GM18505 (cell line): Measurements from ENCODE around the gene SLC25A18.
A peak's percentile ranks its signal among the peaks of the same experiment; 100 is the strongest.

ENCODE experiments used
- ATAC-seq: cut with Tn5 transposase; IDR thresholded peaks from one replicate; pipeline ENCODE4 v1.9.1; 2021; ENCODE audit not compliant: unreplicated experiment
- POLR2A ChIP-seq: IDR thresholded peaks from 4 replicates; pipeline ENCODE4 v1.6.1; 2011; ENCODE audit warnings: borderline replicate concordance; ENCODE audit not compliant: insufficient read depth, insufficient read length; ENCODE audit errors: extremely low read depth

SLC25A18 gene

GRCh38 chr22:17638182-17638431 lies 74.8 kb downstream of the SLC25A18 start:
- no peak for TF ChIP-seq POLR2A
- ATAC-seq: peak; percentile 16

- peak; percentile 90 for ATAC-seq
- peak; percentile 97 for TF ChIP-seq POLR2A
These were observed 75.3 kb downstream of the SLC25A18 start, which contains the start of gene BCL2L13 for GRCh38 chr22:17638432-17639246. TSS of gene BCL2L13 (plus strand) at chr22:17638757. CDS start at chr22:17655712, 16,955 bp downstream.

- TF ChIP-seq POLR2A: peak; percentile 35
- ATAC-seq: no peak
These were observed 76.0 kb downstream of the SLC25A18 start for GRCh38 chr22:17639247-17639741.
